ENCODE results near the gene FAM229B. TPM values are rescaled to one million over a fixed set of nuclear protein-coding genes. Genes with fewer than 3 reads are reported as not detected.

The FAM229B gene
- total and polyA plus RNA-seq, 2 donors (not counting 3 experiments of a cell fraction or from before 2014, with no cell fraction given): 9.1 to 10.6 TPM

GRCh38 chr6:112150363-112150762, 63.0 kb downstream of the FAM229B start:
- no peak overlapping the region for H3K9ac ChIP-seq (replicated peaks; ENCODE audit: extremely low read depth, insufficient read depth, low read length)
- no peak overlapping the region for H3K27ac ChIP-seq (ENCODE audit: insufficient read depth, low read depth, low read length)
- no peaks in the 10 kb centered on the region for H3K27me3 ChIP-seq (ENCODE audit: control insufficient read depth in 2 of 2, insufficient read depth in 2 of 2, low read length in 2 of 2)
- no peaks in the 10 kb centered on the region for H3K9me3 ChIP-seq (replicated peaks; ENCODE audit: control insufficient read depth, insufficient read depth, low read length)
- intact Hi-C loops (cut with micrococcal nuclease) (no loop called here), dilution Hi-C loops (cut with MboI; ENCODE audit: extremely low pct_ligation_motif_present, low sequenced_read_pairs) (no loop called here)
- H2AFZ ChIP-seq (ENCODE audit: low read depth, low read length): no peak overlapping the region
- no peaks in the 10 kb centered on the region for H4K20me1 ChIP-seq (replicated peaks; ENCODE audit: control insufficient read depth, extremely low read depth, insufficient read depth, low read length)
- H3K79me2 ChIP-seq (ENCODE audit: control insufficient read depth, insufficient read depth, low read length): no peaks in the 10 kb centered on the region
- H3K4me1 ChIP-seq (ENCODE audit: control insufficient read depth, extremely low read depth, insufficient read depth, low read length): peaks cover 8% of the 10 kb centered on the region
- no peak overlapping the region for H3K4me2 ChIP-seq (ENCODE audit: insufficient read depth, low read length)
- BruUV-seq (replicated peaks): no TSS peak
- H3K4me3 ChIP-seq (replicated peaks in 1 of 3; ENCODE audit: insufficient read depth in 1 of 3, low read depth in 1 of 3, low read length in 3 of 3): no peak overlapping the region
- ChIA-PET POLR2A (no interaction called here), CTCF (interaction anchor here (0.9 kb wide), 1 partner anchor 29 kb away, joined by 3 read pairs; no protein-coding TSS in a partner anchor)
- TF ChIP-seq POLR2A (IDR thresholded peaks at IDR 0.05; ENCODE audit: low read depth, low read length): no peak
- TF ChIP-seq EZH2 (IDR thresholded peaks at IDR 0.05; ENCODE audit: borderline replicate concordance, low read depth, low read length, severe bottlenecking): no peak
- DNase-seq (ENCODE audit: low read depth, low spot score): no peak
- peaks cover 27 to 63% of the 10 kb centered on the region in 2 experiments for H3K36me3 ChIP-seq (ENCODE audit: control insufficient read depth in 2 of 2, extremely low read depth in 1 of 2, insufficient read depth in 2 of 2, low read length in 2 of 2)
- H3K9me1 ChIP-seq (replicated peaks; ENCODE audit: control insufficient read depth, extremely low read depth, insufficient read depth, low read length): no peaks in the 10 kb centered on the region
- no peak for FAIRE-seq

Other genes with a start within 250 kb of the FAM229B start
- 143 and 151 TPM in 2 replicates for gene FYN, start 214.1 kb upstream of the FAM229B start, total RNA-seq
- gene FYN, start 214.1 kb upstream of the FAM229B start, polyA plus RNA-seq: 59.2 and 69.0 TPM in 2 replicates
- gene CCN6, start 33.5 kb upstream of the FAM229B start, total RNA-seq: not detected in 2 replicates
- not detected in 2 replicates for gene CCN6, start 33.5 kb upstream of the FAM229B start, polyA plus RNA-seq
- gene TUBE1, start 109 bp upstream of the FAM229B start, total RNA-seq: 14.0 and 15.8 TPM in 2 replicates
- gene TUBE1, start 109 bp upstream of the FAM229B start, polyA plus RNA-seq: 5.3 and 6.7 TPM in 2 replicates
- 629 TPM in 2 replicates for gene LAMA4, start 167.0 kb downstream of the FAM229B start, total RNA-seq
- gene LAMA4, start 167.0 kb downstream of the FAM229B start, polyA plus RNA-seq: 370 and 384 TPM in 2 replicates